Neural cell (in vitro differentiated cells): ENCODE data around the gene KCNAB1. TPM values are rescaled to one million over a fixed set of nuclear protein-coding genes. Genes with fewer than 3 reads are reported as not detected.

Experiments
- H2AFZ ChIP-seq: fragments of 200-600, 300-800 bp; sonication (generic), shearing (Covaris generic); 2 replicates; pipeline ENCODE4 v1.6.0; 2014; ENCODE audit warnings: low read depth, mild to moderate bottlenecking, antibody characterized with exemption, low read length, moderate library complexity
- H3F3A ChIP-seq: fragments of 200-600 bp; shearing (Covaris generic); 2 replicates; pipeline ENCODE4 v1.6.1; 2016; ENCODE audit warnings: mild to moderate bottlenecking, moderate library complexity, mixed read lengths, antibody characterized with exemption, low read length; ENCODE audit not compliant: insufficient read depth, poor library complexity, severe bottlenecking
- H3K27ac ChIP-seq: fragments of 200-600, 300-800 bp; sonication (generic), shearing (Covaris generic); 2 replicates; pipeline ENCODE4 v1.5.1; 2014; ENCODE audit warnings: mild to moderate bottlenecking, low read length, moderate library complexity
- H3K27me3 ChIP-seq: fragments of 300-800, 200-600 bp; sonication (generic), shearing (Covaris generic); 2 replicates; pipeline ENCODE4 v1.6.0; 2014; ENCODE audit warnings: mild to moderate bottlenecking, low read depth, low read length, moderate library complexity; ENCODE audit not compliant: insufficient read depth
- H3K36me3 ChIP-seq: fragments of 300-800, 200-600 bp; sonication (generic), shearing (Covaris generic); 2 replicates; pipeline ENCODE4 v1.5.1; 2014; ENCODE audit warnings: mild to moderate bottlenecking, antibody characterized with exemption, low read length, moderate library complexity; ENCODE audit not compliant: insufficient read depth
- H3K4me2 ChIP-seq: fragments of 300-800, 200-600 bp; sonication (generic), shearing (Covaris generic); 2 replicates; pipeline ENCODE4 v1.6.0; 2014; ENCODE audit warnings: mild to moderate bottlenecking, low read length
- H3K4me3 ChIP-seq: fragments of 300-800, 200-600 bp; sonication (generic), shearing (Covaris generic); 2 replicates; pipeline ENCODE4 v1.5.1; 2014; ENCODE audit warnings: mild to moderate bottlenecking, low read length, moderate library complexity
- H3K79me2 ChIP-seq: fragments of 200-600 bp; shearing (Covaris generic); replicated peaks from 2 replicates; pipeline ENCODE4 v1.6.0; 2014; ENCODE audit warnings: mild to moderate bottlenecking, low read length, moderate library complexity; ENCODE audit not compliant: insufficient read depth
- H3K9ac ChIP-seq: fragments of 300-800, 200-600 bp; sonication (generic), shearing (Covaris generic); 2 replicates; pipeline ENCODE4 v1.6.1; 2016; ENCODE audit warnings: mild to moderate bottlenecking, low read length, mixed read lengths
- H3K9me2 ChIP-seq: fragments of 200-600 bp; shearing (Covaris generic); 2 replicates; pipeline ENCODE4 v1.6.1; 2016; ENCODE audit warnings: mild to moderate bottlenecking, low read length, mixed read lengths; ENCODE audit not compliant: insufficient read depth
- H3K9me3 ChIP-seq: fragments of 200-600, 300-800 bp; sonication (generic), shearing (Covaris generic); 2 replicates; pipeline ENCODE4 v1.6.1; 2016; ENCODE audit warnings: mild to moderate bottlenecking, mixed run types, low read length, moderate library complexity, mixed read lengths
- H4K20me1 ChIP-seq: fragments of 200-600 bp; shearing (Covaris generic); 2 replicates; pipeline ENCODE4 v1.6.1; 2016; ENCODE audit warnings: mild to moderate bottlenecking, mixed run types; ENCODE audit not compliant: insufficient read depth
- EP300 ChIP-seq: fragments of 450-650 bp; conservative IDR thresholded peaks from 2 replicates; pipeline ENCODE4 v1.6.1; 2014; ENCODE audit warnings: antibody characterized with exemption, mild to moderate bottlenecking, moderate library complexity; ENCODE audit not compliant: poor library complexity, severe bottlenecking
- EZH2 ChIP-seq: fragments of 200-600, 300-800 bp; shearing (Covaris generic), sonication (generic); IDR thresholded peaks from 2 replicates; pipeline ENCODE4 v1.6.1; 2014; ENCODE audit warnings: antibody characterized with exemption, low read length, borderline replicate concordance, mild to moderate bottlenecking; ENCODE audit not compliant: insufficient read depth, poor library complexity, severe bottlenecking
- MXI1 ChIP-seq: fragments of 450-650 bp; conservative IDR thresholded peaks from 2 replicates; pipeline ENCODE4 v1.6.1; 2014; ENCODE audit warnings: antibody characterized with exemption, mild to moderate bottlenecking; ENCODE audit not compliant: poor library complexity, severe bottlenecking
- POLR2AphosphoS5 ChIP-seq: IDR thresholded peaks from 2 replicates; pipeline ENCODE4 v1.6.1; 2012
- RAD21 ChIP-seq: fragments of 450-650 bp; conservative IDR thresholded peaks from 2 replicates; pipeline ENCODE4 v1.6.1; 2014; ENCODE audit warnings: antibody characterized with exemption, mild to moderate bottlenecking, moderate library complexity
- REST ChIP-seq: IDR thresholded peaks from 2 replicates; pipeline ENCODE4 v1.6.1; 2012; ENCODE audit warnings: borderline replicate concordance
- SMC3 ChIP-seq: fragments of 450-650 bp; conservative IDR thresholded peaks from 2 replicates; pipeline ENCODE4 v1.6.1; 2014; ENCODE audit warnings: antibody characterized with exemption, mild to moderate bottlenecking, moderate library complexity; ENCODE audit not compliant: poor library complexity
- TAF1 ChIP-seq: IDR thresholded peaks from 2 replicates; pipeline ENCODE4 v1.6.1; 2012; ENCODE audit warnings: low read depth
- polyA plus RNA-seq: library from polyadenylated mRNA; depleted of rRNA; stranded (reverse); fragments of >200 nt; gene quantifications from 2 replicates; pipeline ENCODE4 v1.2.3, GENCODE V29; 2014
- TF ChIP-seq, protein P1 (sequence below): fragments of 450-650 bp; IDR thresholded peaks from 2 replicates; pipeline ENCODE4 v1.5.1; 2014; ENCODE audit warnings: antibody characterized with exemption, mild to moderate bottlenecking, moderate library complexity; ENCODE audit not compliant: poor library complexity, severe bottlenecking

Gene KCNAB1
- polyA plus RNA-seq, 1 donor from 2014 or later, result 14.9 TPM

DNA sequence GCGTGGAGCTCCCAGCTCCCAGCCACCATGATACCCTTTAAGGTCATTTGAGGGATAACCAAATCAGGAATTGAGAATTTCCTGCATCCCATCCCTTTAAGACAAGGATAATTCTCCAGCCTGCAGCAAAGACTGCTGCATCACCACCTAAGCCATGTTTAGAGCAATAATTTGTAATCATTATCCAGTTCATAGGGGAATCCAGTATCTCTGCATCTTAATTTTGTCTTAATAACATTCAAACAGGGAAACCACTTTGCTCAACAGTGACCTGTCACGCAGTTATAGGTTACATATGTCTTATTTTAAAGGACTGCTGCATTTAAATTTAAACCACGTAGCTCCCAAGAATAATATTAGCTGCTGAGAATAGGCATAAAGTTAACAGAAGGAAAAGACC, 246.2 kb downstream of the KCNAB1 start:
- H2AFZ ChIP-seq, result no peak overlapping the region
- no peaks in the 10 kb centered on the region for H3K9me2 ChIP-seq
- no peaks in the 10 kb centered on the region for H3K9me3 ChIP-seq
- no peaks in the 10 kb centered on the region for H3F3A ChIP-seq
- no peak overlapping the region for H3K9ac ChIP-seq
- no peak overlapping the region for H3K4me2 ChIP-seq
- no peaks in the 10 kb centered on the region for H4K20me1 ChIP-seq
- no peaks in the 10 kb centered on the region for H3K27me3 ChIP-seq
- TF ChIP-seq SMC3, result no peak
- H3K27ac ChIP-seq, result no peak overlapping the region
- H3K79me2 ChIP-seq, result no peaks in the 10 kb centered on the region
- H3K4me3 ChIP-seq, result no peak overlapping the region
- H3K36me3 ChIP-seq, result no peaks in the 10 kb centered on the region

GRCh38 chr3:156368189-156368588, 247.8 kb downstream of the KCNAB1 start:
- no peak overlapping the region for H3K4me2 ChIP-seq
- H3K9me3 ChIP-seq, result no peaks in the 10 kb centered on the region
- H3K36me3 ChIP-seq, result no peaks in the 10 kb centered on the region
- H4K20me1 ChIP-seq, result no peaks in the 10 kb centered on the region
- no peak overlapping the region for H3K9ac ChIP-seq
- no peak overlapping the region for H2AFZ ChIP-seq
- TF ChIP-seq RAD21 (no peak), MXI1 (no peak), POLR2AphosphoS5 (no peak), TAF1 (no peak), EP300 (no peak), EZH2 (no peak), SMC3 (no peak), REST (no peak)
- TF ChIP-seq, protein P1, sequence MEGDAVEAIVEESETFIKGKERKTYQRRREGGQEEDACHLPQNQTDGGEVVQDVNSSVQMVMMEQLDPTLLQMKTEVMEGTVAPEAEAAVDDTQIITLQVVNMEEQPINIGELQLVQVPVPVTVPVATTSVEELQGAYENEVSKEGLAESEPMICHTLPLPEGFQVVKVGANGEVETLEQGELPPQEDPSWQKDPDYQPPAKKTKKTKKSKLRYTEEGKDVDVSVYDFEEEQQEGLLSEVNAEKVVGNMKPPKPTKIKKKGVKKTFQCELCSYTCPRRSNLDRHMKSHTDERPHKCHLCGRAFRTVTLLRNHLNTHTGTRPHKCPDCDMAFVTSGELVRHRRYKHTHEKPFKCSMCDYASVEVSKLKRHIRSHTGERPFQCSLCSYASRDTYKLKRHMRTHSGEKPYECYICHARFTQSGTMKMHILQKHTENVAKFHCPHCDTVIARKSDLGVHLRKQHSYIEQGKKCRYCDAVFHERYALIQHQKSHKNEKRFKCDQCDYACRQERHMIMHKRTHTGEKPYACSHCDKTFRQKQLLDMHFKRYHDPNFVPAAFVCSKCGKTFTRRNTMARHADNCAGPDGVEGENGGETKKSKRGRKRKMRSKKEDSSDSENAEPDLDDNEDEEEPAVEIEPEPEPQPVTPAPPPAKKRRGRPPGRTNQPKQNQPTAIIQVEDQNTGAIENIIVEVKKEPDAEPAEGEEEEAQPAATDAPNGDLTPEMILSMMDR, result no peak
- H3F3A ChIP-seq, result no peaks in the 10 kb centered on the region
- H3K4me3 ChIP-seq, result no peak overlapping the region
- H3K9me2 ChIP-seq, result no peaks in the 10 kb centered on the region
- no peak overlapping the region for H3K27ac ChIP-seq
- no peaks in the 10 kb centered on the region for H3K79me2 ChIP-seq
- no peaks in the 10 kb centered on the region for H3K27me3 ChIP-seq

DNA sequence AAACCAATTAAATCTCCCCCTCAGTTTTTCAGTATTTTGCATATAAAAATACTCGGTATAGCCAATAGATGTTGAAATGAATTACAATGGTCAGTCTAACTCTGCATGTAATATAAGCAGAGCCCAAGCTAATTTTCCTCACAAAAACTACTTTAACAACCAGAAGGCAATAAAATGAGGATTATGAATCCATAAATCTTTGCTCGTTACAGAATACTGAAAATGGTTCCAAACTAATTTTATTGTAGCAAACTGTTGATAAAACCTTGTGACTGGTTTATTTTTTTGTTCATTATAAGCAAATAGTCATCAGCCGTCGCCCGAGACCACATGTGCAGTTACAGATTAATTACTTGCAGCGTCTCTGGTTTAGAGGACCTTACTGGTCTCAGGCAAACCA, 251.3 kb downstream of the KCNAB1 start:
- Histone ChIP-seq H3K27me3 (no peaks in the 10 kb centered on the region), H2AFZ (no peak overlapping the region), H4K20me1 (no peaks in the 10 kb centered on the region), H3K9me3 (no peaks in the 10 kb centered on the region), H3K9me2 (no peaks in the 10 kb centered on the region), H3K79me2 (no peaks in the 10 kb centered on the region), H3K4me3 (no peak overlapping the region), H3K4me2 (no peak overlapping the region), H3K36me3 (no peaks in the 10 kb centered on the region), H3K9ac (no peak overlapping the region), H3F3A (no peaks in the 10 kb centered on the region), H3K27ac (no peak overlapping the region)
- TF ChIP-seq, protein P1, result no peak
- TF ChIP-seq POLR2AphosphoS5, result no peak
- TF ChIP-seq RAD21, result no peak
- TF ChIP-seq MXI1, result no peak
- TF ChIP-seq SMC3, result no peak
- TF ChIP-seq EZH2, result no peak
- no peak for TF ChIP-seq EP300
- no peak for TF ChIP-seq REST
- TF ChIP-seq TAF1, result no peak
